Liver (tissue), 9 donors: Measurements from ENCODE around the gene ZFC3H1. TPM values are rescaled to one million over a fixed set of nuclear protein-coding genes. Genes with fewer than 3 reads are reported as not detected.

Experiments used
- DNase-seq: peaks from one replicate; pipeline ENCODE4 v3.0.0-alpha.2; 2017; ENCODE audit warnings: low spot score
- H3K27ac ChIP-seq, 2 donors: one replicate each; pipeline ENCODE4 v1.7.0; 2013; ENCODE audit warnings: inconsistent platforms in 2 of 2, low read length in 2 of 2, control low read depth in 1 of 2, low read depth in 1 of 2, mild to moderate bottlenecking in 1 of 2
- H3K27me3 ChIP-seq, 4 donors: one replicate each; pipeline versions ENCODE4 v1.6.1 to v1.7.0; 2013; ENCODE audit warnings: low read length in 3 of 4, inconsistent platforms in 1 of 4, mild to moderate bottlenecking in 1 of 4, moderate library complexity in 1 of 4; ENCODE audit not compliant: control insufficient read depth in 4 of 4, insufficient read depth in 4 of 4
- H3K36me3 ChIP-seq, 4 donors: one replicate each; pipeline versions ENCODE4 v1.6.1 to v1.7.0; 2013; ENCODE audit warnings: low read length in 3 of 4, mild to moderate bottlenecking in 3 of 4, low read depth in 1 of 4, moderate library complexity in 1 of 4; ENCODE audit not compliant: control insufficient read depth in 4 of 4, insufficient read depth in 3 of 4
- H3K4me1 ChIP-seq, 4 donors: one replicate each; pipeline versions ENCODE4 v1.6.1 to v1.7.0; 2013; ENCODE audit warnings: low read length in 3 of 4, mild to moderate bottlenecking in 3 of 4, moderate library complexity in 1 of 4; ENCODE audit not compliant: control insufficient read depth in 4 of 4, insufficient read depth in 4 of 4
- H3K4me3 ChIP-seq, 3 donors: one replicate each; pipeline versions ENCODE4 v1.6.1 to v1.7.0; 2013; ENCODE audit warnings: low read length in 3 of 3, control low read depth in 1 of 3, low read depth in 1 of 3, mild to moderate bottlenecking in 1 of 3
- H3K9ac ChIP-seq, 2 donors: one replicate each; pipeline ENCODE4 v1.7.0; 2013; ENCODE audit warnings: low read length in 2 of 2, mild to moderate bottlenecking in 2 of 2, moderate library complexity in 2 of 2, control low read depth in 1 of 2, low read depth in 1 of 2
- H3K9me3 ChIP-seq, 4 donors: one replicate each; pipeline versions ENCODE4 v1.6.1 to v1.7.0; 2013; ENCODE audit warnings: low read length in 3 of 4; ENCODE audit not compliant: control insufficient read depth in 4 of 4
- FOXA1 ChIP-seq: IDR thresholded peaks from 2 replicates; pipeline ENCODE4 v1.6.1; 2016; ENCODE audit warnings: antibody characterized with exemption
- FOXA2 ChIP-seq: IDR thresholded peaks from 2 replicates; pipeline ENCODE4 v1.6.1; 2016; ENCODE audit warnings: antibody characterized with exemption
- GABPA ChIP-seq, 2 donors: IDR thresholded peaks in 1 of 2; conservative IDR thresholded peaks in 1 of 2; 2 replicates each; pipeline ENCODE4 v1.6.1; 2016; ENCODE audit warnings: antibody characterized with exemption in 2 of 2, mild to moderate bottlenecking in 1 of 2, moderate library complexity in 1 of 2
- HNF4A ChIP-seq, 2 donors: conservative IDR thresholded peaks; 2 replicates each; pipeline ENCODE4 v1.6.1; 2016; ENCODE audit warnings: antibody characterized with exemption in 2 of 2, mild to moderate bottlenecking in 2 of 2
- HNF4G ChIP-seq: IDR thresholded peaks from 2 replicates; pipeline ENCODE4 v1.6.1; 2016; ENCODE audit warnings: antibody characterized with exemption
- JUND ChIP-seq, 2 donors: IDR thresholded peaks; 2 replicates each; pipeline ENCODE4 v1.6.1; 2016; ENCODE audit warnings: antibody characterized with exemption in 2 of 2
- NR2F2 ChIP-seq: IDR thresholded peaks from 2 replicates; pipeline ENCODE4 v1.6.1; 2016; ENCODE audit warnings: antibody characterized with exemption
- RAD21 ChIP-seq, 2 donors: IDR thresholded peaks; 2 replicates each; pipeline ENCODE4 v1.6.1; 2016; ENCODE audit warnings: antibody characterized with exemption in 2 of 2, mild to moderate bottlenecking in 2 of 2
- RXRA ChIP-seq, 2 donors: IDR thresholded peaks; 2 replicates each; pipeline ENCODE4 v1.6.1; 2017 to 2018; ENCODE audit warnings: antibody characterized with exemption in 2 of 2, mild to moderate bottlenecking in 1 of 2
- YY1 ChIP-seq: IDR thresholded peaks from 2 replicates; pipeline ENCODE4 v1.6.1; 2016; ENCODE audit warnings: antibody characterized with exemption, mild to moderate bottlenecking
- ZBTB33 ChIP-seq: IDR thresholded peaks from 2 replicates; pipeline ENCODE4 v1.6.1; 2016; ENCODE audit warnings: antibody characterized with exemption
- WGBS: extraction: QIAGEN DNeasy Blood & Tissue Kit; methylation state at CpG from one replicate; pipeline ENCODE4 v1.1.7; 2013; 5-methylcytosine and 5-hydroxymethylcytosine counted together
- polyA plus RNA-seq, 2 donors: library from polyadenylated mRNA; stranded (reverse) in 1 of 2; unstranded in 1 of 2; fragments of 200-250 nt in 1 of 2; fragments of >200 nt in 1 of 2; fragmentation: Nextera tagmentation in 1 of 2; extraction: Ambion mirVana in 1 of 2; gene quantifications; one replicate each; pipeline versions ENCODE4 v1.2.1 to v1.2.3, GENCODE V29; 2013 to 2015
- total RNA-seq, 2 donors: library from RNA; depleted of rRNA; stranded (reverse); fragments of >200 nt; gene quantifications; one replicate each; pipeline ENCODE4 v1.2.3, GENCODE V29; 2014
- TF ChIP-seq, protein P1 (sequence below): IDR thresholded peaks from 2 replicates; pipeline ENCODE4 v1.6.1; 2016; ENCODE audit warnings: antibody characterized with exemption, mild to moderate bottlenecking
- TF ChIP-seq, protein P2 (sequence below): fragments of 150-350 bp; IDR thresholded peaks from 2 replicates; pipeline ENCODE4 v1.5.1; 2017; ENCODE audit warnings: improper control_type of control experiment, low read depth, low read length; ENCODE audit not compliant: missing input control
- TF ChIP-seq, protein P3 (sequence below): IDR thresholded peaks from 2 replicates; pipeline ENCODE4 v1.6.1; 2016; ENCODE audit warnings: antibody characterized with exemption
- TF ChIP-seq, protein P4 (sequence below): IDR thresholded peaks from 2 replicates; pipeline ENCODE4 v1.6.1; 2016; ENCODE audit warnings: antibody characterized with exemption
- donor health status: healthy.
- donor health status: healthy.
- donor health status: healthy.
- donor health status: healthy.
- donor health status: healthy.

Gene ZFC3H1
- total and polyA plus RNA-seq, 4 donors: 3.4 to 32.3 (median 8.6) TPM

DNA sequence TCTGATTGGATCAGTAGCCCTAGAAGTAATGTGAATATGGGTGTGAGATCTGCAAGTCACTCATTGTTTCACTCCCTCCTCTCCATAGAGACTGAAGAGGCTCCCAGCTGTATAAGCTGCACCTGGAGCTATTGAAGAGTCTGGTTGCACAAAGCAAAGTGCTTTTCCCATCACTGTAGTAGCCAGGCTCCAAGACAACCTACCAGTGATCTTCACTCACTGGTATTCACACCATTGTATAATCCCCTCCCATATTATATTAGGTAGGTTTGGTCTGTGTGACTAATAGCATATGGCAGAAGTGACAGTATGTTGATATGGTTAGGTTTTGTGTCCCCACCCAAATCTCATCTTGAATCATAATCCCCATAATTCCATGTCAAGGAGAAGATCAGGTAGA, 64.4 kb downstream of the ZFC3H1 start (continued):
- TF ChIP-seq, protein P1, sequence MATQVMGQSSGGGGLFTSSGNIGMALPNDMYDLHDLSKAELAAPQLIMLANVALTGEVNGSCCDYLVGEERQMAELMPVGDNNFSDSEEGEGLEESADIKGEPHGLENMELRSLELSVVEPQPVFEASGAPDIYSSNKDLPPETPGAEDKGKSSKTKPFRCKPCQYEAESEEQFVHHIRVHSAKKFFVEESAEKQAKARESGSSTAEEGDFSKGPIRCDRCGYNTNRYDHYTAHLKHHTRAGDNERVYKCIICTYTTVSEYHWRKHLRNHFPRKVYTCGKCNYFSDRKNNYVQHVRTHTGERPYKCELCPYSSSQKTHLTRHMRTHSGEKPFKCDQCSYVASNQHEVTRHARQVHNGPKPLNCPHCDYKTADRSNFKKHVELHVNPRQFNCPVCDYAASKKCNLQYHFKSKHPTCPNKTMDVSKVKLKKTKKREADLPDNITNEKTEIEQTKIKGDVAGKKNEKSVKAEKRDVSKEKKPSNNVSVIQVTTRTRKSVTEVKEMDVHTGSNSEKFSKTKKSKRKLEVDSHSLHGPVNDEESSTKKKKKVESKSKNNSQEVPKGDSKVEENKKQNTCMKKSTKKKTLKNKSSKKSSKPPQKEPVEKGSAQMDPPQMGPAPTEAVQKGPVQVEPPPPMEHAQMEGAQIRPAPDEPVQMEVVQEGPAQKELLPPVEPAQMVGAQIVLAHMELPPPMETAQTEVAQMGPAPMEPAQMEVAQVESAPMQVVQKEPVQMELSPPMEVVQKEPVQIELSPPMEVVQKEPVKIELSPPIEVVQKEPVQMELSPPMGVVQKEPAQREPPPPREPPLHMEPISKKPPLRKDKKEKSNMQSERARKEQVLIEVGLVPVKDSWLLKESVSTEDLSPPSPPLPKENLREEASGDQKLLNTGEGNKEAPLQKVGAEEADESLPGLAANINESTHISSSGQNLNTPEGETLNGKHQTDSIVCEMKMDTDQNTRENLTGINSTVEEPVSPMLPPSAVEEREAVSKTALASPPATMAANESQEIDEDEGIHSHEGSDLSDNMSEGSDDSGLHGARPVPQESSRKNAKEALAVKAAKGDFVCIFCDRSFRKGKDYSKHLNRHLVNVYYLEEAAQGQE: no peak
- TF ChIP-seq YY1 (no peak), GABPA (IDR thresholded peaks at IDR 0.05 in 1 of 2, conservative IDR thresholded peaks at IDR 0.05 in 1 of 2) (no peak)

DNA sequence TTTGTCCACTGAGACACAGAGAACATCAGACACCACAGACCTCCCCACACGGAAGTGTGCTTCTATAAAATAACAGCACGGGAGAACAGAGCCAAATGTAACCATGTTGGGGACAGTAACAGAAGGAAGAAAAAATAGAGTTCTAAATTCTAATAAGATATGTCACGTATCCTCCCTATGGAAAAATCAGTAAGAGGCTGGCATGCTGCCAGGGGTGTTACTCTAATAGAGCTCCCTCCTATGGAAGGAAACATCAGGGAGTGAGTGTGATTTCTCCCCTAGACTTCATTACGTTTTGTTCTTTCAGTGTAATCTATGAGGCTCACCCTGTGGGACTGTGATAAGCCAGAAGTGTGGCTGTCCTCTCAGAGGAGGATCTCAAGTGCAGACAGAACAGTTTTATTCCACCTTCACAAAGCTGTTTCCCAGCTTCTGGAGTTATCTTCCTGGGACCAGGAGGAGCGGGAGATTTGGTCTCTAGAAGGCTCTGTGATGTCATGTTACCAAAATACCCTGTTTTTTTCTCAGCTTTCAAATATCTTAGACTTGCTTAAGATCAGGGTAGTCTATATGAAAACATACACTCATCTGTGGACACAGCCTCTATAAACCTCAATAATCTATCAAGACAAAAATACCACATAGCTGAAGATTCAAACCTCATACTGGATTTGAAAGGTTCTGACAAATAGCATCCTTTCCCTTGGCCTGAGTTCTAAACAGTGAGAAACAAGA, 69.3 kb downstream of the ZFC3H1 start:
- TF ChIP-seq HNF4G: no peak
- Histone ChIP-seq H3K27me3 (peaks cover 0 to 7% (median 0%) of the 10 kb centered on the region in 4 donors), H3K27ac (no peak overlapping the region), H3K4me3 (no peak overlapping the region), H3K9me3 (no peaks in the 10 kb centered on the region), H3K9ac (no peak overlapping the region), H3K4me1 (no peaks in the 10 kb centered on the region), H3K36me3 (no peaks in the 10 kb centered on the region)
- no peak for DNase-seq
- WGBS: 57% methylated on average over 5 of the region's 5 CpGs

DNA sequence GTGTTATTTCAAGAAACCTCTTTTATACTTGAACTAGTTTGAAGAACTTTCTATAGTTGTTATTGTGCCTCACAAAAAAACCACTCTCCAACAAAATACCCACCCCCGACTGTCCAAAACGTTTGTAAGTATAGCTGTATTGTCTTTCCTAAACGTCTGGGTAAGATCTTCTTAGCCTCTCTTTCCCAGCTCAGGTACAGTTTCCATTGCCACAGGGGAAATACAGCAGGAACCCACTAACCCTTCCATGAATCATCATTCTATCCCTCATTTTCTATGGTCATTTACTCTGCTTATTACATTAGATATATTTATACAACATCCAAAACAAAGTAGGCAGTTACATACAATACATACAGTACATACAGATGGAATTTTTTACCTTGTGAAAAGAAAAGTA, 70.8 kb downstream of the ZFC3H1 start:
- Histone ChIP-seq H3K36me3 (no peaks in the 10 kb centered on the region), H3K9ac (no peak overlapping the region), H3K4me3 (no peak overlapping the region), H3K4me1 (no peaks in the 10 kb centered on the region), H3K27me3 (peaks cover 0 to 7% (median 0%) of the 10 kb centered on the region in 4 donors), H3K9me3 (no peaks in the 10 kb centered on the region), H3K27ac (no peak overlapping the region)
- WGBS: 63% methylated on average over 3 of the region's 3 CpGs
- TF ChIP-seq ZBTB33 (no peak), GABPA (IDR thresholded peaks at IDR 0.05 in 1 of 2, conservative IDR thresholded peaks at IDR 0.05 in 1 of 2) (no peak), HNF4A (conservative IDR thresholded peaks at IDR 0.05) (no peak), HNF4G (no peak), FOXA1 (no peak), NR2F2 (no peak), RAD21 (IDR thresholded peaks at IDR 0.05) (no peak), YY1 (no peak), FOXA2 (no peak), JUND (IDR thresholded peaks at IDR 0.05) (no peak), RXRA (IDR thresholded peaks at IDR 0.05) (no peak)
- TF ChIP-seq, protein P2, sequence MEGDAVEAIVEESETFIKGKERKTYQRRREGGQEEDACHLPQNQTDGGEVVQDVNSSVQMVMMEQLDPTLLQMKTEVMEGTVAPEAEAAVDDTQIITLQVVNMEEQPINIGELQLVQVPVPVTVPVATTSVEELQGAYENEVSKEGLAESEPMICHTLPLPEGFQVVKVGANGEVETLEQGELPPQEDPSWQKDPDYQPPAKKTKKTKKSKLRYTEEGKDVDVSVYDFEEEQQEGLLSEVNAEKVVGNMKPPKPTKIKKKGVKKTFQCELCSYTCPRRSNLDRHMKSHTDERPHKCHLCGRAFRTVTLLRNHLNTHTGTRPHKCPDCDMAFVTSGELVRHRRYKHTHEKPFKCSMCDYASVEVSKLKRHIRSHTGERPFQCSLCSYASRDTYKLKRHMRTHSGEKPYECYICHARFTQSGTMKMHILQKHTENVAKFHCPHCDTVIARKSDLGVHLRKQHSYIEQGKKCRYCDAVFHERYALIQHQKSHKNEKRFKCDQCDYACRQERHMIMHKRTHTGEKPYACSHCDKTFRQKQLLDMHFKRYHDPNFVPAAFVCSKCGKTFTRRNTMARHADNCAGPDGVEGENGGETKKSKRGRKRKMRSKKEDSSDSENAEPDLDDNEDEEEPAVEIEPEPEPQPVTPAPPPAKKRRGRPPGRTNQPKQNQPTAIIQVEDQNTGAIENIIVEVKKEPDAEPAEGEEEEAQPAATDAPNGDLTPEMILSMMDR: no peak
- TF ChIP-seq, protein P3, sequence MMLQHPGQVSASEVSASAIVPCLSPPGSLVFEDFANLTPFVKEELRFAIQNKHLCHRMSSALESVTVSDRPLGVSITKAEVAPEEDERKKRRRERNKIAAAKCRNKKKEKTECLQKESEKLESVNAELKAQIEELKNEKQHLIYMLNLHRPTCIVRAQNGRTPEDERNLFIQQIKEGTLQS: no peak
- TF ChIP-seq, protein P1: no peak
- TF ChIP-seq, protein P4, sequence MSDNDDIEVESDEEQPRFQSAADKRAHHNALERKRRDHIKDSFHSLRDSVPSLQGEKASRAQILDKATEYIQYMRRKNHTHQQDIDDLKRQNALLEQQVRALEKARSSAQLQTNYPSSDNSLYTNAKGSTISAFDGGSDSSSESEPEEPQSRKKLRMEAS: no peak
- DNase-seq: no peak
